Superior temporal gyrus (tissue), 1 donor: ENCODE data around the gene ENPP1.
"Not testable (repeated sequence)": the region's sequence is repeated elsewhere in the genome, so short reads cannot be mapped to it uniquely, and the experiment has no call there.

ENCODE experiments used
- DNase-seq: peaks from one replicate; pipeline ENCODE4 v3.0.0-alpha.2; 2016; ENCODE audit errors: extremely low spot score

Gene ENPP1

DNA sequence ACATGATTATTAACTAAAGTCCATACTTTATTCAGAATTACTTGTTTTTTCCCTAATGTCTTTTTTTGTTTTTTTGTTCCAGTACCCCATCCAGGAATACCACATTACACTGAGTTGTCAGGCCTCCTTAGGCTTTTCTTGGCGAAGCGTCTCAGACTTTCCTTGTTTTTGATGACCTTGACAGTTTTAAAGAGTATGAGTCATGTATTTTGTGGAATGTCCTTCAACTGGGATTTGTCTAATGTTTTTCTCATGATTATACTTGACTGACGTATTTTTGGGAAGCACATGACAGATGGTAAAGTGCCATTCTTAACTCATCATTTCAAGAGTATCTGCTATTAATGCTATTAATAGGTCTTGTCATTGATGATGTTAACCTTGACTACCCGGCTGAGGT lies 23.6 kb downstream of the ENPP1 start:
- no peak for DNase-seq

DNA sequence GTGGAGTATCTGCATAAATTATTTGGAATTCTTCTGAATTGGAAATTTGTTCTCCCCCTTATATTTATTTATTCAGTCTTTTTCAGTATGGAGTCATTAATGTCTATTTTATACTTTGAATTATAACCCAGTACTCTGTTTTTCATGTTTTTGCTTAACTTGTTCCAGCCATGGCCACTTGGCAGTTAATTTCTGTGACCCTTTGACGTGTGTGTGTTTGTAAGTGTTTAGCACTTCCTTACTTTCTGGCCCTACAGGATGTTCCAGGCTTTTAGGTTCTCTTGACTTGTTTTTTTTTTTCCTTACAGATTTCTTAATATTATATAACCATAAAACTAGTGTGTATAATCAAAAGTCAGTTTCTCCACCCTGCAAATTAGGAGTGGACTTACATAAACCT lies 24.1 kb downstream of the ENPP1 start:
- no peak for DNase-seq

DNA sequence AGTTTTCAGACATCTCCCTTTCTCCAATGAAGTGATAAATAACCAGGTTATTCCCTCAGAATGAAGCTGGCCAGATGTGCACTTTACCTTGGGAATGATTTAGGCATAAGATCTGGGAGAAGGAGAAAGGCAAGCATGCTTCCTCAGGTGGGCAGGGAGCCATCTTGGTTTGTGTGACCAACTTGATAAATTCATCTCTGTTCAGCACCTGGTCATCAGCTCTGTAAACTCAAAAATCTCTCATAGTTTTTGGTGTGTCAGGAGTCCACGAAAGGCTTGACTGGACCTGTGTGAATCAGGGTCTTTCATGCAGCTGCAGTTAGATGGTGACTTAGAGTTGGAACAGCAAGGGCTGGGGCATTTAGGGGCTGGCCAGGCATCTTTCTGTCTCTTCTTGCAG lies 24.5 kb downstream of the ENPP1 start:
- no peak for DNase-seq

DNA sequence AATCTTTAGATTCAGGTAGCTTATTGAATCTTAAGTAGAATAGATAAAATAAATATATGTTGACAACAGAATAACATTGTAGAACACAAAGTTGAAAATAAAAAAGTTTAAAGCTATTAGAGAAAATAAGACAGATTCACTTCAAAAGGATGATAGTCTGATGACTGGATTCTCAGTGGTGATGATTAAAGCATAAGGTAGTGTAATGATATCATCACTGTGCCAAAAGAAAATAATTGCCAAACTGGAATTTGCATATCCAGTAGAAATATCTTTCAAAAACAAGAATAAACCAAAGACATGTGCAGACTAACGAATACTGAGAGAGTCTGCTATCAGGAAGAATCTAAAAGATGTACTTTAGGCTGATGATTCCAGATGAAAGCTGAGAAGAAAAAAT lies 30.2 kb downstream of the ENPP1 start:
- no peak for DNase-seq

DNA sequence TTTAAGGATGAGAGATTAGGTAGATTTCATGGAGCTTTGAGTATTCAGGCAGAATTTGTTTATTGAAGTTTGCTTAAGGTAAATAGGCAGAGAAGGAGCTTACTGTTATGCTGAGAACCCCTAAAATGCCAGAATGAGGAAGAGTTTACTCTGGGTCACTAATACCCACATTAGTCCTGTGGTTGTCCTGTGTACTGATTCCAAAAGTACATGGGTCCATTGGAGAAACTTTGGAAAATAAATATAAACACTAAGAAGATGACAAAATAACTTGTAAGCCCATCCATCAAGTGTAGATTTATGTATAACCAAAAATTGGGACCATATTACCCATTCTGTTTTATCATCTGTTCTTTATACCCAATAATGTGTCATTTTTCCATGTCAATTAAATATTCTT lies 31.6 kb downstream of the ENPP1 start:
- no peak for DNase-seq

DNA sequence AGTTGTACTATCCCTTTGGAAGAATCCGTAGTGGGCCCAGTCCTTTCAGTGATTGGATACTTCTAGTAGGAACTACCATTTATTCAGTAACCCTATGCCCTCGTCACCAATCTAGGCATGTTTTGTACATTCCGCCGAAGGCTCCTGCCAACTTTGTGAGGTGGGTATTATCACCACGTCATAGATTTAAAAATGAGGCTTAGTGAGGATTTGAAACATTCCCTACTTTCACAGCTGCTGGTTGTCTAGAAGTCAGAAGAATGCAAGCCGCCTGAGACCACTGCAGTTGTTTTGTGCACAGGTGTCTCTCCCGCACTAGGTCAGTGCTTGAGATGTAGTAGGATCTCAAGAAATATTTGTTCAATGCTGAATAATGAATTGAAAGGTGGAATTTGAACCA lies 32.6 kb downstream of the ENPP1 start:
- no peak for DNase-seq

DNA sequence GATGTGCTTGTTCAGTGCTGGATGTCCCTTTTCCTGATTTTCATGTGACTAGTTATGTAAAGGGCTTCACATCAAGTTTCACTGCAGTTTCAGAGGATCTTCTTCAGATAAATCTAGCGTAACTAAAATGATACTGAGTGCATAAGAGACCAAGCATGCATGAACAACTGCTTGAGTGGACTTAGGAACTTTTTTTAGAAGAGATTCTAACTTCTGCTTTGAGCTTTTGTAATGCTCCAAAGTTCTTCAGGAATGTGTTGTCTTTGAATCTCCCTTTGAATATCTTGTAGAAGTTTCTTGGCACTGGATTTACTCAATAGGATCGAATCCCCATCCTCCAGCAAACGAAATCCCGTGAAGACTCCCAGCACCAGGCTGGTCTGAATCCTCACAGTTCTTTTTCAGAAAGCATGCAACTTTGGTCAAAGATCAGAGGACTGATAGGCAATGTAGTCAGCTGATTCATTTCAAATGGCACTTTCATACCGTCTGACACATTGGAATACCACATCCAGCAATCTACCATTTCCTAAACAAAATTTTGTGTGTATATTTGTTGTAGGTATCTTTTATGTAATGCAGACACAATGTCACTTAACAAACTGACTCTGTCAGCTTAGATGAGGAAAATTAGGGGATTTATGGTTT lies 33.2 kb downstream of the ENPP1 start:
- DNase-seq, result no peak

DNA sequence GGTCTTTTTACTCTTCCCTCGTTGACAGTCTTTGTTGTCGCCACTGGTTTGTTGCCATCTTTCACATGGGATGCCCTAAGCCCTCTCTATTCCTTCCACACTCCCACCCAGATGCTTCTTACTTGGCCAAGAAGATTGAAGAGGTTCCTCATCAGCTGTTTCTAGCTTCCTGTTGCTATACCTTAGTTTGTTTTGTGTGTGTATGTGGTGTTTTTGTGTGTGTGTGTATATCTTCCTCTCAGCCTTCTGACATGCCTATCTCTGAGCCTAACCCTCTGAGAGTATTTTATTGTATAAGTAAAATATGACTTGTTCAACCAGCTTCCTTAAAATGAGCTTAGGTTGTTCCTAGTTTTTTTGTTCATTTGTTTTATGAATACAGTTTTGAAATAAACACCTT lies 35.9 kb downstream of the ENPP1 start:
- DNase-seq, result no peak

DNA sequence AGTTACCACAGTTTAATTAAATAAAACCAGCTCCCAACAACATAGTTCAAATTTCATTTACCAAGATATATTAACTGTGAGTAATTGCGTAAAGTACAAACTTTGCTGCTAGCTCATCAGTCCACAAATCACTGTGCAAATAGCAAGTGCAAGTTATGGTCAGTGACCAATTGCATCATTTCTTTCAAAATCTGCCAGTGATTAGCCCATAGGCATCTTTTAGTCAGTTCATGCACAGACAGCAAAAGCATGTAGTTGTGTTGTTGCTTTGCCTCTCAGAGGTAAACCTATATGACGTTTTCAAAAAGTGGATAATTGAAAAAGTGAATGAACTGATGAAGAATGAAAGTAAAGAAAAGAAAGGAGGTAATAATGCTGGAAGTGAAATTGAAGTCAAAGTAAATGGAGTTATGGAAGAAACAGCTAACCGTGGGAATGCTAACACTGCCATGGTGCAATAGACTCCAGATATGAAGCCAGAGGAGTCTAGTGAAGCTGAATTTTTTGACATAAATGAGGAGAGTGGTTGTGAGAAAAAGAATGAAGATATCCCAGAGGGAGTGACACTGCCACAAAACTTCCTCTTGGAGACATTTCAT lies 36.5 kb downstream of the ENPP1 start:
- DNase-seq, result no peak

DNA sequence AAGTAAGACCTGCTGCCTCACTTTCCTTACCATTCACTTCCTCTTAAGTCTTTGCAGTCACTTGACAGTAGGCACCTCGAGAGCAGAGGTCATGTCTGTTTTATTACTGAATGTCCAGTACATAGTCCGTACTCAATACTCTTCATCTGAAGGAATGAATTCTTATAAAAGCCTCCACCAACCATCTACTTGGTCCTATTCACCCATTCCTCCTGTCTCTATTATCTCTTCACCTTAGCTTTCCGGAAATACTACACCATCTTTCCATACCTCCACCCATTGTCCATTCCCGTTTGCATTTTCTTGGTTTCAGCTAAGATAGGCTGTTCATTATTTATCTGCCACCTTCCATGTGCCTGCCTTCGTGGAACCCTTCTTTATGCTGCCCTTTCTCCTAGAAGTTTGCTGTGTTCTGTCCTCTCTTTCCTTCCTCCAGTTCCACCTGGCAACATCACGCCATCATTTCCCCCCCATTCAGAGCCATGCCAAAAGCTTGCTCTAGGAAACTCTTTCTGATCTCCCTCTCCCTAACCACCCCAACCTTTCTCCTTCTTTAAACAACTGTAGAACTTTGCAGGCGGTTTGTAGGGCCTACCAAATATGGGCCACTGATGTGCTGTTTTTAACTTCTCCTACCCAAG lies 38.3 kb downstream of the ENPP1 start:
- DNase-seq, result no peak

DNA sequence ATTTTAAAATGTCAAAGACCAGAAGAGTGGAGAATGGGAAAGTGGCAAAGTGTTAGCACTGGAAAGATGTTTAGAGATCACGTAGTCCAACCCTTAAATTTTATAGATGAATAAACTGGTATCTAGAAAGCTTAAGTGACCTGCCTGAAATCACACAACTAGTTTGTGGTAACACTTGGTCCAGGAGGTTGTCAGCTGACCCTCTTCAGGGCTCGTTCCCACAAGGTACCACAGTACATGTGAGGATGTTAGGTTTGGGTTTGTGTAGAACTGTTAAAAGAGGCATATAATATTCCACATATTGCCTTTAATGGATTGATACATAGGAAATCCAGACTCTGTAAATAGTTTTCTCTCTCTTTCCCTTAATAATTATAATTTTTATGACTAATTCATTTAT lies 39.1 kb downstream of the ENPP1 start:
- DNase-seq, result no peak

DNA sequence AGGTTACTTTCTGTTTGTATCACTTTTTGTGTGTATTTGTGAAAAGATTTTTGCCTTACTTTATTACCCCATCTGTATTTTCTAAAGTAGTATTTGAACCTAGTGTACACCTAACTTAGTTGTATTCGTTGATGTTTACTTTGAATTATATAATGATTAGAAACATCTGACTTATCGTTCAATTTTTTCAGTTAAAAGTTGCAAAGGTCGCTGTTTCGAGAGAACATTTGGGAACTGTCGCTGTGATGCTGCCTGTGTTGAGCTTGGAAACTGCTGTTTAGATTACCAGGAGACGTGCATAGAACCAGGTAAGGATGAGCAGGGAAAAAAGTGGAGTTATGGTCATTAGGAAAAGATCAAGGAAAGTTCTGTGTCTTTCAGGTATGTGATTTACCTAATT lies 42.0 kb downstream of the ENPP1 start:
- no peak for DNase-seq

DNA sequence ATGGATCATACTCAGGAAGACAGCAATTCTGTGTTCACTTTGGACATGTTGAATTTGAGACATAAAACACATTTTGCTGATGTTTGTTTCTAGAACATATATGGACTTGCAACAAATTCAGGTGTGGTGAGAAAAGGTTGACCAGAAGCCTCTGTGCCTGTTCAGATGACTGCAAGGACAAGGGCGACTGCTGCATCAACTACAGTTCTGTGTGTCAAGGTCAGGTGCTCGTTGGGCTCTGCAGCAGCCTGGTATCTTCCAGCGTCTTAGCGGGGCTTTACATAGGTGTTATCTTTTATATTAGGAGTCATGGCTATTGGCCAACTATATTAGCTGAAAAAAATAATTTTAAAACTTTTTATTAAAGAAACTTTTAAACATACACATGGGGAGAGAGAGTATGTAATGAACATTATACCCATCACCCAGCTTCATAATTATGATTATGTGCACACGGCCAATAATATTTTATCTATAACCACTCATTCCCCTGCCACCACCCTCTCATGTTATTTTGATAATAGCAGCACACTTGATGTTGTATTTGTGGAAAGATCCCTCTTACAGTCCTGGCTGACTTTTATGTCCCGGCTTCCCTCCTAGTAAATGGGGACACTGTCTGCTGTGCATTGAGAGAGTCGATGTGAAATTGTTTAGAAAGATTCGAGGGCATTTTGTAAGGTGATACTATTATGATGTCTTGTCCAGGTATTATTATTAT lies 43.4 kb downstream of the ENPP1 start:
- DNase-seq, result no peak

DNA sequence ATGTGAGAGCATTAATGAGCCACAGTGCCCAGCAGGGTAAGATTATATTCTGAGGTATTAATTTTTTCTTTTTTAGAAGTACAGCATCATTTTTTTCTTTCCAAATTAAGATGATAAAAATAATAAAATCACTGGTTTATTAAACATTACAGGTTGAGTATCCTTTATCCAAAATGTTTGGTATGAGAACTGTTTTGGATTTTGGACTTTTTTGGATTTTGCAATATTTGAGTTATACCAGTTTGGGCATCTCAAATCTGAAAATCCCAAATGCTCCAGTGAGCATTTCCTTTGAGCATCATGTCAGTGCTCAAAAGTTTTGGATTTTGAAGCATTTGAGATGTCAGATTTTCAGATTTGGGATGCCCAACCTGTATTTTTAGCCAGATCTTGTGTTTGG lies 44.4 kb downstream of the ENPP1 start:
- no peak for DNase-seq

DNA sequence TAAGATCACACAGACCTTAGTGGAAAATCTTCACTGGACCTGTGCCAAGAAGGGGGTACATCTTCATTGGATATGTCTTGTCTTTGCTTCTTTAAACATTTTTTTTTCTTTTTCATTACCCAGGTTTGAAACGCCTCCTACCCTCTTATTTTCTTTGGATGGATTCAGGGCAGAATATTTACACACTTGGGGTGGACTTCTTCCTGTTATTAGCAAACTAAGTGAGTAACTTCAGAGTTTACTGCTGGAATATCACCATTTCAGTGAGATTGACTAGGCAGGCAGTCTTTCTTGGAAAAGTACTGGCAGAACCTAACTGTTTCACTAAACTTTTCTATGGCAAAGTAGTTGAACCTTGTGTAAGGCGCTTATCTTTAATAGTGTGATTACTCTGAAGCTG lies 47.0 kb downstream of the ENPP1 start:
- no peak for DNase-seq

DNA sequence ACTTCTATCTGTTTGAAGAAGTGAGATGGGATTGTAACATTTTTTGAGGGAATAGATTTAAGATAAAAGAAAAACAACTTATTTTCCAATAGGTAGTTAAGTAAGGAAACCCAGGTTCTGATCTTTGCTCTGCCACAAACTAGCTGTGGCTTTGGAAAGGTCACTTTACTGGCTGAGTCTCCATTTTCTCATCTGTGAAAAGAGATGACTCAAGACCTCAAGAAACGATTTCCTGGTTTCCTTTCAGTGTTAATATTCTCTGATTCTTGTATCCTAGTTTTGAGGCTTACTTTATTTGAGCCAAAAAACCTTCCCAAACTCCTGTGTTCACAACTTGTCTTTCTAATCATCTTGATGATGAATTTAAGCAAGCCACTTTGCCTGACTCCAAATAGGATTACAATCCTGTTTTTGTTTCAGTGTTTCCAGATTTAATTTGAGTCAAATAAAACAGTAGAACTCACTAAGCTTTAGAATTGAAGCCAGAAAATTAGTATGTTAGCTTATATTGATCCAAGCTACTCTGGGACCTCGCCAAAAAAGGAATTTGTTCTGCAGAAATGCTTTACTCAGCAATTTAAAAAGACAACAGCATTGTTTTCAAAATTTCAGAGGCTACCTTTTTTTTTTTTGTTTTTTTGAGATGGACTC lies 51.1 kb downstream of the ENPP1 start:
- no peak for DNase-seq

DNA sequence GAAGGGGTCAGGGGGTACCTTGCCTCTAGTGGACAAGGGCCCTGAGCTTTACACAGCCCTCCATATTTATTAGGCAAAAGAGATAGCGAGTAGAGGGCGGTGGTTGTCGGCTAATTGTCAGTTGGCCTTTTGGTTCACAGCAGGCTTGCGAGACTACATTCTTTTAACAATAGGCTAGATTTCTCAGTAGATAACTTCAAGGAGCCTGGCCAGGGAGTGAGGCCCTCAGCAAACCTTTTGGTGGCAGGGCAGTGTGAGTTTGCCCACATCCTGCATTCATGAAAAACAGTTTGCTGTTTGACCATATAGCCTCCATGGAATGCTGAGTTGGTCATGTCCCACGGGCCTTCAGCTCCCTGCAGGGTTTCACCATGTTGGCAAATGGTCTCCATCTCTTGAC lies 51.8 kb downstream of the ENPP1 start:
- not testable (repeated sequence) for DNase-seq

DNA sequence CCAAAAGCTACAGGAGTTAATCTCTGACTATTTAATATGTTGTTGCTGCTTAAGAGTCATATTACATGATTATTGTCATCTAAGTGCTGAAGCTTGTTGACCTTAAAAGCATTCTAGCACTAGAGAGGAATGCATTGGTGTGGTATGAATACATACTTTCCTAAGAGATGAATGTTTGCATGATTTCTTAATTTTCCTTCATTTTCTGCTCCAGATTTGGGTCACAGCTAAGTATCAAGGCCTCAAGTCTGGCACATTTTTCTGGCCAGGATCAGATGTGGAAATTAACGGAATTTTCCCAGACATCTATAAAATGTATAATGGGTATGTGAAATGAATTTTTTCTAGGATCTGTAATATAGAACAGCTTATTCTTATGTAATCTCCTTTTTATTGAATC lies 53.6 kb downstream of the ENPP1 start:
- no peak for DNase-seq

DNA sequence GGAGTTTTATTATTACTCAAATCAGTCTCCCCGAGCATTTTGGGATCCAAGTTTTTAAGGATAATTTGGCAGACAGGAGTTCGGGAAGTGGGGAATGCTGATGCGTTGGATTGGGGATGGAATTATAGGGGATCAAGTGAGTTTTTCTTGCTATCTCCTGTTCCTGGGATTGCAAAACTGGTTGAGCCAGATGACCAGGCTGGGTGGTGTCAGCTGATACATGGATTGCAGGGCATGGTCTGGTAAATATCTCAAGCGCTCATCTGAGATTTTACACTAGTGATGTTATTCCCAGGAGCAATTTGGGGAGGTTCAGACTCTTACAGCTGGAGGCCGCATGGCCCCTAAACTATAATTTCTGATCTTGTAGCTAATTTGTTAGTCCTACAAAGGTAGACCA lies 54.7 kb downstream of the ENPP1 start:
- DNase-seq, result no peak

DNA sequence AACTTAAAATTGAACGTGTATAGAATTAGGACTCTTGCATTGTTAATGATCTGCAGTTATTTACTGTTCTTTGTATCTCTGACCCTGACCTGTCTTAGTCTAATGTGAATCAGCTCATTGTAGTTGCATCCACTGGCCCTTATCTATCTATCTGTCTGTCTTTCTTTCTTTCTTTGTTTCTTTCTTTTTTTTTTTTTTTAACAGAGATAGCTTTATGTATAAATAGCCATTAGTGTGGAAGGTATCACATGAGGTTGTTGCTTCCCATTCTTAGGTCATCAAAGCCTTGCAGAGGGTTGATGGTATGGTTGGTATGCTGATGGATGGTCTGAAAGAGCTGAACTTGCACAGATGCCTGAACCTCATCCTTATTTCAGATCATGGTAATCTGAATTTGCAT lies 59.9 kb downstream of the ENPP1 start:
- DNase-seq, result no peak

DNA sequence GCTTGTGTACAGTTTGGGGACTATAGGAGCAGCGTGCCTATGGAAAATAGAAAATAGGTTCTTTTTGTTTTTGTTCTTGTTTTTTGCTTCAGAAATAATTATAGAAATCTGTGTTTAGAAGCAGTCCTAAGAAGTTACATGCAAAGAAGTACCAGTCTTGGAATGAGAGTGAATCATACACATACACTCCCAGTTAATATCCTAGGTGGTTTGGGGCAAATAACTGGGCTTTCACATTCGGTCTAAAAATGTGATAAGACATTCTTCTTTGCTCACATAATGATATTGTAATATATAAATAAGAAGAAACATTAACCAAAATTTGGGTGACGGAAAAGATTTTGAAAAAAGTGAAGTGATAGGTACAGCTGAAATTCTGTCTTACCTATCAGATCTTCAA lies 61.0 kb downstream of the ENPP1 start:
- DNase-seq, result no peak

DNA sequence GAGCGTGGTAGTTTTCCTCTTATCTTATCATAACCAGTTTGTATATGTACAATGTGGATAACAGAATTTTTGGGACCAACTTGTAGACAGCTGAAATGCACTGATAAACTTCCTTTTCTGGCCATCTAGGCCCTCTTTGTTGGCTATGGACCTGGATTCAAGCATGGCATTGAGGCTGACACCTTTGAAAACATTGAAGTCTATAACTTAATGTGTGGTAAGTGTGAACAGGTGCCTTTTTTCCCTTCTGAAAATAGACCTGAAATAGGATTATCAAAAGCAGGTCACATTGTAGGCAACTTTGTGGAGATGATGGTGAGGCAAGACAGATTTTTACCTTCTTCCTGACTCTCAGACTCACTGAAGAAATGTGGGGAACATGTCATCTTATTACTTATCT lies 67.8 kb downstream of the ENPP1 start:
- DNase-seq, result no peak

DNA sequence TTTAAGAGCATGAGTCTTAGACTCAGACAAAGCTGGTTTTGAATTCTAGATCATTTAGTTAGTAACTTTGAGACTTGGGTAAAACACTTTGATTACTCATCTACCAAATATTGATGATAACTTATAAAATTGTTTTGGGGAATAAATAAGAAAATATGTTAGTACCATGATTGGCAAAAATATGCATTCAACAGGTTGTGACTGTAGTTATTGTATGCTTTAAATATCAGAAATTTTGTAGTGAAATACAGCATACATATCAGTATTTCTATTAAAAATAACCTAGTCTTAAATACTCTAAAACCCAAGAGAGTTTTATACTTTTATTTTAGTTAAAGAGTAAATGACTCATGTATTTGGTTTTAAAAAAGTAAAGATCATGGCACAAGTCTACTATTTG lies 68.7 kb downstream of the ENPP1 start:
- no peak for DNase-seq
